ENCODE measurements around the gene GPR37L1. TPM values are rescaled to one million over a fixed set of nuclear protein-coding genes. Genes with fewer than 3 reads are reported as not detected.

GPR37L1 gene
- total and polyA plus RNA-seq, 10 of the 15 experiments (the other 5 are each of a cell fraction or from before 2014, with no cell fraction given), result under 0.01 to 0.08 (median 0.02) TPM; not detected in 5

- no peak overlapping the region for H3K9ac ChIP-seq (ENCODE audit: control insufficient read depth, insufficient read depth, low read length)
- FAIRE-seq, result no peak
- ChIA-PET SMC1A (ENCODE audit: uncharacterized antibody, unreplicated experiment) (interaction anchor here (1.0 to 4.1 kb wide), 8 partner anchors 75 to 225 kb away, joined by 3 to 36 read pairs (median 4); partner anchors contain the start of gene ELF3), POLR2A (interaction anchor here (0.5 to 1.7 kb wide), 4 partner anchors 16 to 320 kb away, joined by 3 to 8 read pairs (median 3); partner anchors contain the start of gene ELF3), CTCF (interaction anchor here (0.6 to 10.5 kb wide), 7 partner anchors 10 to 217 kb away, joined by 3 to 171 read pairs (median 5); partner anchors contain the start of gene ELF3), RAD21 (ENCODE audit: unreplicated experiment) (interaction anchor here (0.9 to 3.7 kb wide), 5 partner anchors 79 to 236 kb away, joined by 3 to 59 read pairs (median 6); partner anchors contain the start of gene ELF3)
- no peaks in the 10 kb centered on the region for H3K9me3 ChIP-seq (replicated peaks; ENCODE audit: control insufficient read depth, insufficient read depth, low read length)
- H4K20me1 ChIP-seq (ENCODE audit: control insufficient read depth, insufficient read depth), result no peaks in the 10 kb centered on the region
- 32% methylated on average over 2 of the region's 2 CpGs for WGBS (ENCODE audit: insufficient coverage, insufficient replicate concordance, low lambda C conversion rate, missing lambda C conversion rate)
- H3K36me3 ChIP-seq (ENCODE audit: control insufficient read depth in 2 of 2, insufficient read depth in 2 of 2, low read length in 1 of 2), result no peaks in the 10 kb centered on the region
- H3K4me3 ChIP-seq, result no peak overlapping the region
- no TSS peak for BruUV-seq (replicated peaks)
- peak; percentile 72 for ATAC-seq
- H3K79me2 ChIP-seq (ENCODE audit: control insufficient read depth, insufficient read depth, low read length), result no peaks in the 10 kb centered on the region
- no peak overlapping the region for H3K27ac ChIP-seq (ENCODE audit: control insufficient read depth, insufficient read depth)
- no peaks in the 10 kb centered on the region for H3K27me3 ChIP-seq (replicated peaks in 1 of 2; ENCODE audit: control insufficient read depth in 2 of 2, insufficient read depth in 2 of 2, low read length in 1 of 2)
- H3K4me1 ChIP-seq (ENCODE audit: control insufficient read depth, insufficient read depth, low read length), result peaks cover 14% of the 10 kb centered on the region
- TF ChIP-seq RUNX3 (IDR thresholded peaks at IDR 0.05; ENCODE audit: low read length) (peak; percentile 24; the same call in 1 of the 2 replicates), TCF7 (IDR thresholded peaks at IDR 0.05; ENCODE audit: borderline replicate concordance) (0 out of 2 replicates have a peak, but pooled peaks have one; percentile 49), CTCF (IDR thresholded peaks at IDR 0.05 in 2 of 3, conservative IDR thresholded peaks at IDR 0.05 in 1 of 3; ENCODE audit: control insufficient read depth in 2 of 3, extremely low read depth in 1 of 3, insufficient read depth in 1 of 3, low read depth in 3 of 3, low read length in 3 of 3) (no peak)
- H3K4me2 ChIP-seq (ENCODE audit: control insufficient read depth, insufficient read depth), result peak overlapping the region; percentile 38; the same call in 1 of the 2 replicates
- in situ Hi-C loops (cut with MboI) (no loop called here), intact Hi-C loops (cut with micrococcal nuclease; ENCODE audit: unreplicated experiment) (loop anchor here (1.0 kb wide), 1 partner anchor 104 kb away; no protein-coding TSS in a partner anchor)
- peak overlapping the region; percentile 51 for H2AFZ ChIP-seq (ENCODE audit: control insufficient read depth, low read depth, low read length)
- no peak for DNase-seq (ENCODE audit: low read depth, low spot score)
Observed at GRCh38 chr1:202113690-202114300, 8.9 kb upstream of the GPR37L1 start.
